GM10266 (cell line): Measurements from ENCODE around the gene IL11RA.
A peak's percentile ranks its signal among the peaks of the same experiment; 100 is the strongest.

Source experiments
- DNase-seq: peaks from one replicate; pipeline ENCODE4 v3.0.0; 2012; ENCODE audit errors: extremely low spot score
- CTCF ChIP-seq: IDR thresholded peaks from 2 replicates; pipeline ENCODE4 v1.5.1; 2012; ENCODE audit warnings: mild to moderate bottlenecking, low read depth; ENCODE audit not compliant: control insufficient read depth, insufficient read depth; ENCODE audit errors: missing control alignments

The IL11RA gene

GRCh38 chr9:34624475-34625185 lies 27.4 kb upstream of the IL11RA start:
- TF ChIP-seq CTCF, result no peak

GRCh38 chr9:34625186-34625486 lies 26.8 kb upstream of the IL11RA start:
- no peak for DNase-seq
- no peak for TF ChIP-seq CTCF

More at GRCh38 chr9:34624475-34625185, 27.4 kb upstream of the IL11RA start:
- DNase-seq, result no peak

GRCh38 chr9:34627716-34628655 lies 24.0 kb upstream of the IL11RA start:
- TF ChIP-seq CTCF, result no peak
- DNase-seq, result no peak

GRCh38 chr9:34628656-34629490 lies 23.1 kb upstream of the IL11RA start, which contains the start of gene ARID3C:
Gene ARID3C, minus strand, starts transcription at chr9:34629066. Its CDS starts 1,052 bp downstream, at chr9:34628014.
- no peak for TF ChIP-seq CTCF
- peak; percentile 64 for DNase-seq

GRCh38 chr9:34629491-34629808 lies 22.5 kb upstream of the IL11RA start:
- DNase-seq, result no peak
- no peak for TF ChIP-seq CTCF

GRCh38 chr9:34630402-34631154 lies 21.4 kb upstream of the IL11RA start:
- TF ChIP-seq CTCF, result no peak
- DNase-seq, result no peak
